NCI-H2196 treated with DMSO at 0.1 percent for 48 hours (cell line): ENCODE measurements around the gene CNPPD1.

Experiments used
- DNase-seq: peaks from one replicate; lab custom pipeline; 2025; ENCODE audit not compliant: unreplicated experiment; lab: John Stamatoyannopoulos, UW

CNPPD1 gene

DNA sequence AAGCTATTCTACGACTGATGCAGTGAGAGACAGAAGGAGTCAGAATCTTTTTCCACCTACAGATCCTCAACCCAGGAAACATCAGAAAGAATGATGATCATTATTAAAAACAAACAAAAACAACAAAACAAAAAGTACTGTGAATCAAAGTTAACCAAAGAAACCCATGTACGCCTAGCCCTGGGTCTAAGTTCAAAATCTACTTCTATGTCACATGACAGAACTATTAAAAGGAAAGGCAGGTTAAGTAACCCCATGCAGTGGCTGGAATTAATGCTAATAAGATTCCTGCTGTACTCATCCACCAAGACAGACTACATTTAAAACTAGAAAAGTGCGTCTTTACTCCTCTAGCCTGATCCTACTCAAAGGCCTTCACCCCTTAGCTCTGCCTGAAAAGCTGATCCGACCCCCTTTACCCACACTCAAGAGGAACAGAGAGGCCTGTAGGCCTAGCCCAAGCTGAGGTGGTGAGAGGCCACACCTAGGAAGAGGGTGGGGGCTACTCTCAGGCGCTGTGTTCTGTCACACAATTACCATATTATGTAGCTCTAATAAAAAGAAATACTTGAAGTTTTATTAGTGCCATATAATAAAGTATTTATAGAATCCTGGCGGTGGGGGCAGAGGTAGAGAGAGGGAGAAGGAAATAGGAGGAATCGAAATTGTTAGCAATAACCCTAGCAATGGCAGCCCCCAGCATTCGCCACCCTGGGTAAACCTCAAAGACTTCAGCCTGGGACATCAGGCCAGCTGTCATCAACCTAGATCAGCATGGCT, 53.2 kb downstream of the CNPPD1 start:
- DNase-seq: no peak

DNA sequence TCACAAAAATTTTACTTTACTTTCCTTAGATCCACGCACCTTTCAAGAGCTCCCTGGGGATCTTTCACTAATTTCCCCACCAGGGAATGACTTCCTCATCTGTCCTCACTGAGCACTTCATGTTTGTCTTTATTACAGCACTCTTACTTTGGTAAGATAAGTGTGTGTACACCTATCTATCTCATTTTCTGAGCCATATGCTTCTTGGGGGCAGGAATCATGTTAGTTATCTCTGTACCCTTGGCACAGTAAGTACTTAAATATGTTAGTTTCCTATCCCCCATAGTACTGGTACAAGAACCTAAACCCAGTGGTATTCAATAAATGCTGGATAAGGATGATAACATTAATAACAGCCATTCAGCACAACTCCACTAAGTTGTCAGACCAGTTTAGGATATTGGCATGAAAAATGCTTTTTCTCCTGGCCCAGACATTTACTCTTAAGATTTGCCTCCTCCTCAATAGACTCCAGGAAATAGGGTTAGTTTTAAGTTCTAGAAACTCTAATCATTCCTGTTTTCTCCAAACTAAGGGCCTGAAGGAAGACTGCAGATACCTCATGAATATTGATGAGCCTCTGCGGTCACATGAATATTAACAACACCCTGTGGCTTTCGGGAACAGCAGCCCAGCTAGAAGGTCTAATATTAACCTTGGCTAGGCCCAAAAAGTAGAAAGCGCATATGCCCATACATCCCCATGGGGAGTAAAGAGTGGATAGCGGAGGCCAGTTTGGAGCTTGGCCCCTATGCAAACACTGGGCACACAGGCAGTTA, 54.3 kb downstream of the CNPPD1 start:
- no peak for DNase-seq
